ENCODE measurements around the gene P2RX5.

Gene P2RX5

GRCh38 chr17:3723556-3724377 is 27.8 kb upstream of the P2RX5 start, which contains the start of gene HASPIN (continued):
- TF ChIP-seq ZNF837 (tag by site-specific recombination; IDR thresholded peaks at IDR 0.05) (no peak), ZNF133 (tag by site-specific recombination; IDR thresholded peaks at IDR 0.05) (no peak), ZNF677 (tag by site-specific recombination; IDR thresholded peaks at IDR 0.05) (no peak; the same call in 1 of the 2 replicates), SP2 (tag by site-specific recombination; IDR thresholded peaks at IDR 0.05) (peak; percentile 36; the same call in 1 of the 2 replicates), PRDM2 (tag by site-specific recombination; IDR thresholded peaks at IDR 0.05; ENCODE audit: borderline replicate concordance) (no peak), PBX3 (CRISPR knock-in tag; IDR thresholded peaks at IDR 0.05) (peak; percentile 81), PRDM10 (tag by site-specific recombination; IDR thresholded peaks at IDR 0.05) (peak; percentile 66), ZNF518A (tag by site-specific recombination; conservative IDR thresholded peaks at IDR 0.05; ENCODE audit: low read depth) (no peak), SP3 (tag by site-specific recombination; IDR thresholded peaks at IDR 0.05) (peak; percentile 56; the same call in 1 of the 2 replicates), TSHZ1 (tag by site-specific recombination; IDR thresholded peaks at IDR 0.05; ENCODE audit: borderline replicate concordance) (0 out of 2 replicates have a peak, but pooled peaks have one; percentile 25), ZNF76 (tag by site-specific recombination; IDR thresholded peaks at IDR 0.05; ENCODE audit: borderline replicate concordance, low read depth) (no peak; the same call in 1 of the 2 replicates), ZNF404 (tag by site-specific recombination; IDR thresholded peaks at IDR 0.05) (no peak), ZNF585B (tag by site-specific recombination; IDR thresholded peaks at IDR 0.05) (0 out of 2 replicates have a peak, but pooled peaks have one; percentile 9), ZFP37 (tag by site-specific recombination; IDR thresholded peaks at IDR 0.05) (0 out of 2 replicates have a peak, but pooled peaks have one; percentile 19), ZNF433 (tag by site-specific recombination; IDR thresholded peaks at IDR 0.05; ENCODE audit: low read depth) (no peak), ZNF157 (tag by site-specific recombination; IDR thresholded peaks at IDR 0.05) (no peak), MZF1 (tag by site-specific recombination; IDR thresholded peaks at IDR 0.05; ENCODE audit: borderline replicate concordance) (no peak), KLF7 (tag by site-specific recombination; IDR thresholded peaks at IDR 0.05; ENCODE audit: borderline replicate concordance) (0 out of 2 replicates have a peak, but pooled peaks have one; percentile 62)

Data from HEK293 (cell line).